DND-41 (cell line): ENCODE data around the gene WDR12.
A peak's percentile ranks its signal among the peaks of the same experiment; 100 is the strongest.

Experiments used
- CTCF ChIP-seq: IDR thresholded peaks from 2 replicates; pipeline ENCODE4 v1.5.1; 2012; ENCODE audit warnings: borderline replicate concordance, low read length, moderate library complexity, mild to moderate bottlenecking; ENCODE audit not compliant: poor library complexity, severe bottlenecking; ENCODE audit errors: extremely low read depth
- EZH2 ChIP-seq: IDR thresholded peaks from 3 replicates; pipeline ENCODE4 v1.6.1; 2012; ENCODE audit warnings: borderline replicate concordance, low read depth, mild to moderate bottlenecking, moderate library complexity, low read length, inconsistent platforms; ENCODE audit not compliant: severe bottlenecking

- peak; percentile 92 for TF ChIP-seq CTCF
- no peak for TF ChIP-seq EZH2
These were observed 40.8 kb downstream of the WDR12 start for GRCh38 chr2:202870431-202871299.
